Esophagus mucosa (tissue), 1 donor: ENCODE data around the gene COX5B. TPM values are rescaled to one million over a fixed set of nuclear protein-coding genes. Genes with fewer than 3 reads are reported as not detected.
"Not testable (repeated sequence)": the region's sequence is repeated elsewhere in the genome, so short reads cannot be mapped to it uniquely, and the experiment has no call there.

Experiments
- ATAC-seq: fragments of 200-7000 bp; cut with Tn5 transposase; one replicate; pipeline ENCODE4 v1.9.1; 2020
- total RNA-seq: library from RNA; stranded (reverse); gene quantifications from one replicate; pipeline ENCODE4 v1.2.4, GENCODE V29; 2023
- donor health status: DM: yes; HTN: yes; CAD: no.

The COX5B gene, protein sequence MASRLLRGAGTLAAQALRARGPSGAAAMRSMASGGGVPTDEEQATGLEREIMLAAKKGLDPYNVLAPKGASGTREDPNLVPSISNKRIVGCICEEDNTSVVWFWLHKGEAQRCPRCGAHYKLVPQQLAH
- 302 TPM for total RNA-seq

DNA sequence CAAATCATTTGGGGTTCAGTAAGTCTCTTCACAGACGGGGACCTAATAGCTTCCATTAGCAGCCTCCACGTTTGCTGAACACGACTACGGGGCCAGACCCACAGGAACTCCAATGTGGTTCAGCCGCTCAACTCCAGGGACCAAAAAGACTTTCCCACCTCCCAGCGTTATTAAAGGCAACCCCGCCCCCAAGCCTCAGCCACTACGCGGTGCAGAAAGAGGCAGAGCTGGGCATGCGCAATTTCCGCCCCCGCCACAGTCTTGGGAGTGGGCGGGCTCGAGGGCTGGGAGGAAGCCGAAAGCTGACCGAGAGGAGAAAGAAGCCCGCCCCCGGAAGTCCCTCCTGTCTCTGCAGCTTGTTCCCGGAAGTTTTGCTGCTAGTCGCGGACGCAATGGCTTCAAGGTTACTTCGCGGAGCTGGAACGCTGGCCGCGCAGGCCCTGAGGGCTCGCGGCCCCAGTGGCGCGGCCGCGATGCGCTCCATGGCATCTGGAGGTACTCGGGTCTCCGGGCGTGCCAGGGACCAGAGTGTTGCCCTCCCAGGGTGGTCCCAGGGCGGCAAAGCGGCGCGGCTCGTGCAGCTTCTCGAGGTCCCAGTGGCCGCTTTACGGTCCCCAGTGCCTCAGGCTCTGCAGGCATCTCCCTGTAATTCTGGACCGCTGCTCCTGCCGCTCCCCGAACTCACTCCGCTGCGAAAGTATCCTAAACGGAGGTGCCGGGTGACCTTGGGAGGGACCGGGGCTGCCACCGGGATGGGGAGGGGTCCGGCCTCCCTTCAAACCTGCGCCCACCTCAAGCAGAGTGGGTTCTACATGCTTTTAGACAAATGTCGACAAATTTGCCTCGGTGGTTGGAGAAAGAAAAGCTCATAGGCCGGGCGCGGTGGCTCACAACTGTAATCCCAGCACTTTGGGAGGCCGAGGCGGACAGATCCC lies at the start of gene COX5B:
Gene COX5B, plus strand, starts transcription at position 368 of the 935 bp plus-strand sequence. Its CDS starts 25 bp downstream, at position 393.
- ATAC-seq: peak; percentile 99

DNA sequence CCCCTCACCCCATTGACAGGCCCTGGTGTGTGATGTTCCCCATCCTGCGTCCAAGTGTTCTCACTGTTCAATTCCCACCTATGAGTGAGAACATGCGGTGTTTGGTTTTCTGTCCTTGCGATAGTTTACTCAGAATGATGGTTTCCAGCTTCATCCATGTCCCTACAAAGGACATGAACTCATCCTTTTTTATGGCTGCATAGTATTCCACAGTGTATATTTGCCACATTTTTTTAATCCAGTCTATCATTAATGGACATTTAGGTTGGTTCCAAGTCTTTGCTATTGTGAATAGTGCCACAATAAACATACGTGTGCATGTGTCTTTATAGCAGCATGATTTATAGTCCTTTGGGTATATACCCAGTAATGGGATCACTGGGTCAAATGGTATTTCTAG lies 49.7 kb upstream of the COX5B start:
- ATAC-seq: not testable (repeated sequence)

DNA sequence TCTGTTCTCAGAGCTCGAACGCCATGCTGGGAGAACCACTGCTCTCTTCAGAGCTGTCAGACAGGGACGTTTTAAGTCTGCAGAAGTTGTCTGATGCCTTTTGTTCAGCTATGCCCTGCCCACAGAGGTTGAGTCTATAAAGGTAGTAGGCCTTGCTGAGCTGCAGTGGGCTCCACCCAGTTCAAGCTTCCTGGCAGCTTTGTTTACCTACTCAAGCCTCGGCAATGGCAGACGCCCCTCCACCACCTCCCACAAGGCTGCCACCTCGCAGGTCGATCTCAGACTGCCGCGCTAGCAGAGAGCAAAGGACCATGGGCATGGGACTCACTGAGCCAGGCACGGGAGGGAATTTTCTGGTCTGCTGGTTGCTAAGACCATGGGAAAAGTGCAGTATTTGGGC lies 44.3 kb upstream of the COX5B start:
- not testable (repeated sequence) for ATAC-seq

DNA sequence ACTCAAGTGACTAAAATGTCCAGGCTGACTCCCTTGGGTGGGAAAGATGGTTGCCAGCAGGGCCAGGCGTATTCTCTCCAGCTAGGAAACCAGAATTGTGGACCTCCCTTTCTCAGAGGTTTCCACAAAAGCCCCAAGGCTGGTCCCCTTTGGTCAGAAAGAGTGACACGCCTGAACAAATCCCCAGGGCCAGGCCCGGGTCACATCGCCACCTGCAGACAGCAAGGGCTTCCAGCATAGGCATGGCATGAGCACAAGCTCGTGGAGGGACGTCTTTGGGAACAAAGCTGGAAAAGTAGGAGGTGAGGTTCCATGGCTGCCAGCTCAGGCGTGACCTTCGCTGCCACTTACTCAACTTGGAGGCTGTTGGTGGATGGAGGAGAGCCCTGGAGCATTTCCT lies 40.8 kb upstream of the COX5B start:
- not testable (repeated sequence) for ATAC-seq

DNA sequence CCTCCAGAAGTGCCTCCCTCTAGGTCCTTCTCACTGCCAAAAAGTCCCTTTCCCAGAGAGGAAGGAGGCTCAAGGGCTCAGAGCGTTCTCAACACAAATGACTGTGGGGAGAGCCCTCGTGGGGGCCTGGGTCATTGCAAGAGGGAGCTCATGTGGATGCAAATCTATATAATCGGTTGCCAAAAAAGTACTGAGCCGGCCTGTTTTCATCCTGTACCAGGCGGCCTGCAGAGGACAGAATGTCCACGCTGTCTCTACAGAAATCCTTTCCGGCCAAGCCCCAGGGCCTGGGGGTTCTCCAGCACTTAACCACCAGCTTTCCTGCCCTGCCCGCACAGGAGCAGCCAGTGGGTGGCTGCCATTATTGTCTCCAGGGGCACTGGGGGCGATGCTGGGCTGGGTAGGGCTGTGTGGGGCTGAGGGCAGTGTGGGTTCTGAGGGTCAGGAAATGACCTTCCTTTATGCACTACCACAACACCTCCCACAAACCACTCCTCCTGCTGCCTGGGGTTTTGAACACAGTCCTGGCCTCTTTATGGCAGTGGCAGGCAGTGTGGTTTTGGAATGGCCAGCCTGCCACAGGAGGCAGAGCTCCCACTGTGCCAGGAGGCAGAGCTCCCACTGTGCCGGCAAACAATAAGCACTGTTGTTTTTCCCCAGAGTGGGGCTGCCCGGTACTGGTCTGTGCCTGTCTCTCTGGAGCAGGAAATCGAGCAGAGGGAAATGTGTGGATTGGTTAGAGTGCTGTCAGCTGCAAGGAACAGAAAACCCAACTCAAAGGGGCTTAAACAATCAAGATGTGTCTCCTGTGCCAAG lies 40.1 kb upstream of the COX5B start:
- ATAC-seq: peak; percentile 49

DNA sequence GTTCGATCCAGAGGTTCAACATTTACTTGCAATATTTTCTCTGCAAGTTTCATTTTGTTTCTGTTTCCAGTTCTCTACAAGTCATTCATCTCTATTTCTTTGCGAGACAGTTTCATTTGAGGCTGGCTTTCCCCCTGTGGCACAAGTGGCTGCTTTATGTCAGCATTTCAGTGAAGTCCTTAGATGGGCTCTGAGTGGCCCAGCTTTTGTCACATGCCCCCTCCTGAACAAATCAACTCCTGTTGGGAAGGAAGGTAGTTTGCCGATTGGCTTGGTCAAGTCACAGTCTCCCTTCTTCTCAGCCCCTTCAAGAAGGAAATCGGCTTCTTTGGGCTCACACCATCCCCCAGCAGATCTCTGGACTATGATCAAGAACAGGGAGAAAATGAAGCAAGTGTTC lies 37.1 kb upstream of the COX5B start:
- ATAC-seq: not testable (repeated sequence)

DNA sequence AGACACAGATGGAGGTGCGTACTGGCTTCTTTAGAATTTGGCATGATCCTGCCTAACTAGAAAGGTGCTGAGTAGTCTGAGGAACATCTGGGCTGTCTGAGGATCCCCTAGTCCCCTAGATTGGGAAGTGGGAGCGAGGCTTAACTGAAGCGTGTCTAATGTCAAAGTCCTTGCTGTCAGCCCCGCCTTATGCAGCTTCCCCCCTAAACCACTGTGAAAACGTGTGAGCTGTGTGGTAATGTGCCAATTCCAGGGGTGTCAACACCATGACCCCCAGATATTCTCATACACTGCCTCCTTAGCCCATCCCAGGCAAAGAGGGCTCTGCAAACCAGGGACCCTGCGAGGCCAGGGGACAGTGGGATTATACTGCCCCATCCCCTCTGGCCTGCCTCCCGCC lies 34.0 kb upstream of the COX5B start:
- not testable (repeated sequence) for ATAC-seq

DNA sequence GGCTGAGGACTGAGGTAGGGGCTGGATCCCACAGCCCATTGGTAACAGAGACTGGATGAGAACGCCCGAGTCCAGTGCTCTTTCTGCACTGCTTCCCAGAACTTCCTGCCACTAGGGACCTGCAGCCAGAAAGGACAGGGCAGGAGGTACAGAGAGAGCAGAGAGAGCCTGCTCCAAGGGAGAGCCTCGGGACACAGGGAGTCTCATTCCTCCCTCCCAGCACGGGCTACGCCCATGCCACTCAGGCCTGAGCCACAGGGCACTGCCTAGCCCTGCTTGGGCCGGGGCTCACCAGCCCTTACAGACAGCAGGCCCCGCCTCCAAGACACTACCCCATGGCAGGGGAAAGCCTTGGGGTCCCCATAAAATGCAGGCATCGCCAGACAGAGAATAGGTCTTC lies 30.1 kb upstream of the COX5B start:
- peak; percentile 52 for ATAC-seq

DNA sequence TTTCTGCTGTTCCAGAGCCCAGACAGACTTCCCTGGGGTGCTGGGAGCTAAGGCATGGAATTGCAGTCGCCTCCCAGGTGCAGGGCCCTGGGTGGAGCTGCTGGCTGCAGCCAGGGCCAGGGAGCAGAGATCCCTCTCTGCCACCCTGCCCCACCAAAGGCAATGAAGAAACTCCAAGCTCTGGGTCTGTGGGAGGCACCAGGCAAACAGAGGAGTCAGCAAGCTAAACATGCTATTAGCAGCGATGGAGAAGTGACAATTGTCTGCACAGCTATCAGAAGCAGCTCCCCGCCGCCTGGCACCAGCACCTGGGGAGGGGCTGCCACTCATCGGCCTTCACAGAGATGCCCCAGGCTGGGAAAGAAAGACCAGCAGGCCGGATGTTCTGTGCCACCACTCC lies 28.0 kb upstream of the COX5B start:
- no peak for ATAC-seq

DNA sequence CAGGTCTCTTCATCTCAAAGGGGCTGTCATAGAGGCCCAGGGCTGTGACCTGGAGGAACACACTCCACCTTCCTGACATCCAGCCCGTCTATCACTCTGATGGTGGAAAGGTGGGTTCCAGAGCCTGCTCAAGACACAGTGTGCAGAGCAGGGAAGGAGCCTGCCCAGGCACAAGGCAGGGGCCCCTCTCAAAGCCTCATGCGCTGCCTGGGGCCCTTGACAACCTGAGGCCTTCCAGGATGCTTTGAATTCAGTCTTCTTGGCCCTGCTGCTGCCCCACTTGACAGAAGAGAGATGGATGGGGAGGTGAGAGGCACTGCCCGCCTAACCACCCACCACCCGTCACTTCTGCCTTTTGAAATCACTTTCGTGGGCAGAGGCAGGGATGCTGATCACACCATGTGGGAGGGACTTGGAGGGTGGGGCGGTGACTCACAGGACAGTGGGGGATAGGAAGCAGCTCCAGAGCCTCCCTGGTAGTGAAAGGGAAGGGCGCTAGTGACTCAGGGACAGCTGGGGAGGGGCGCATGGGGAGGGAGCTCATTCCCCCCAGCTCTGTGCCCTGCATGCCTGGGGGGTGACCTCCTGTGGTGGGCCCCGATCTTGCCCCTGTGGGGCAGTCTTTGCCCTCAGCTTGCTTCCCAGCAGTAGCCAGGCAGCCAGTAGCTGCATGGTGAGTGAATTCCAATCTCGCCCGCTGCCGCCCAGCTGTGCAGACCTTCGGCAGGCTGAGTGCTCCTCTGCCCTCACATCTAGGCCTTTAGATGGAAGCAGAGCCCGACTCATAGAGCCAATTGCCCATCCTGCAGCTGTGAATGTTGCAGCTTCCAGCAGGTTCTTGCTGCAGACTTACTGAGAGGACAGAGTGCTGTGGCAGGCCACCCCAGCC lies 26.7 kb upstream of the COX5B start:
- ATAC-seq: peak; percentile 100

DNA sequence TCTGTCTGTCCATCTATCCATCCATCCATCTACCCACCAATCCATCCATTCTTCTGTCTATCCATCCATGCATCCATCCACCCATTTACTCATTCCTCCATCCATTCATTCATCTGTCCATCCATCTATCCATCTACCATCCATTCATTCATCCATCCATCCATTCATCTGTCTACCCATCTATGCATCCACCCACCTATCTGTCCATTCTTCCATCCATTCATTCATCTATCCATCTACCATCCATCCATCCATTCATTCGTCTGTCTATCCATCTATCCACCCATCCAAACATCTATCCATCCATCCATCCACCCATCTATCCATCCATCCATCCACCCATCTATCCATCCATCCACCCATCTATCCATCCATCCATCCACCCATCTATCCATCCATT lies 25.4 kb upstream of the COX5B start:
- not testable (repeated sequence) for ATAC-seq

DNA sequence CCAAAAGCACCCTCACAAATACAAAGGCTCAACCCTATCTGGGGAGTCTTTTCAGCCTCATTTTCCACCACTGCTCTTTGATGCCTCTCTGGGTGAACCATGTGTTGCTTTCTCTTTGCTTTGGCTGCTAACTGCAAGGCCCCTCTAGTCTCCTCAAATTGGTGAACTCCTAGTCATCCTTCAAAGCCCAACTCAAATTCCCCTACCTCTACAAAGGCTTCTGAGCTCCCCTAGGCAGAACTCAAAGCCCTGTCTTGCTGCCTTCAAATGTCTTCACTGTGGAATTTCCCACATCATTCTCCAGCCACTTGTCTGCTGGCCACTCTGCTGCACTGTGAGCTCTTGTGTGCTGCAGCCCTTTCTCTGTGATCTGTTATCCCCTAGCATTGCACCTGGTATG lies 22.9 kb upstream of the COX5B start:
- ATAC-seq: not testable (repeated sequence)

DNA sequence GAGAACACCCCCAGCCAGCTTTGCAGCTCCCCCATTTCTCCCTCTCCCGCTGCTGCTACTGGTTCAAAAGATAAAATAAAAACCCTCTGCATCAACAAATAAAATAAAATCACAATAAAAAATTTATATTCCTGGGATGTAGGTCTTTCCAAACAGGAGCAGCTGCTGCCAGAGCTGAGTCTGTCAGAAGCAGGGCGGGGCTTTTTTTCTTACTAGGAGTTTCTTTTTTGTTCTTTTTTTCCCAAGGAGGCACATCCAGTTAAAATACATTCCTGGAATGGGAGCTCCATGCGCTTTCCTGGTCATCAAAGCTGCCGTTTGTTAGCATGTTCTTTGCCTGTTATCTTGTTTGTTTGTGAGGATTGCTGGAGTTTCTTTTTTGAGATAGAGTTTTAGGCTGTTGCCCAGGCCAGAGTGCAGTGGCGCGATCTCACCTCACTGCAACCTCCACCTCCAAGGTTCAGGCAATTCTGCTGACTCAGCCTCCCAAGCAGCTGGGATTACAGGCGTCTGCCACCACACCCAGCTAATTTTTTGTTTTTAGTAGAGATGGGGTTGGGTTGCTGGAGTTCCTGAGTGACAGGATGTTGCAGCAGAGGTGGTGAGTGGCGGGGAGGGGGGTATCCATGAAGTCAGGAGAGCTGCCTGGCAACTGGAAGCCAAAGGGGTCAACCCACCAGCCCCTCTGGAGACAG lies 20.4 kb upstream of the COX5B start:
- peak; percentile 62 for ATAC-seq

DNA sequence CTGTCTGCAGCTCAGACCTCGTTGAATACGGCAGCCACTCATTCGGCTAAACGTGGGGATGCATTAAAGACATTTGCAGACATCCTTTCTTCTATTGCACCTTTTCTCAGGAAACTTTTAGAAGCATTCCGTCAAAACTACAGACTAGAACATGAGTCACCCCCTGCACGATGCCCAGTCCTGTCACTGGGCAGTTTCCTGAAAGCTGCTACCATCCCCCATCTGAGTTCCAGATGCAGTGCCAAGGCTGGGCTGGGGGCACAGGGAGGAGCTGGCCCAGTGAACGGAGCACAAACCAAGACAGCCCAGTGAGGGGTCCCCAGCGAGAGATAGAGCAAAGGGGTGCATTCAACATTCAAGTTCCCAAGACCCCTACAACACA lies 19.8 kb upstream of the COX5B start:
- peak; percentile 56 for ATAC-seq

DNA sequence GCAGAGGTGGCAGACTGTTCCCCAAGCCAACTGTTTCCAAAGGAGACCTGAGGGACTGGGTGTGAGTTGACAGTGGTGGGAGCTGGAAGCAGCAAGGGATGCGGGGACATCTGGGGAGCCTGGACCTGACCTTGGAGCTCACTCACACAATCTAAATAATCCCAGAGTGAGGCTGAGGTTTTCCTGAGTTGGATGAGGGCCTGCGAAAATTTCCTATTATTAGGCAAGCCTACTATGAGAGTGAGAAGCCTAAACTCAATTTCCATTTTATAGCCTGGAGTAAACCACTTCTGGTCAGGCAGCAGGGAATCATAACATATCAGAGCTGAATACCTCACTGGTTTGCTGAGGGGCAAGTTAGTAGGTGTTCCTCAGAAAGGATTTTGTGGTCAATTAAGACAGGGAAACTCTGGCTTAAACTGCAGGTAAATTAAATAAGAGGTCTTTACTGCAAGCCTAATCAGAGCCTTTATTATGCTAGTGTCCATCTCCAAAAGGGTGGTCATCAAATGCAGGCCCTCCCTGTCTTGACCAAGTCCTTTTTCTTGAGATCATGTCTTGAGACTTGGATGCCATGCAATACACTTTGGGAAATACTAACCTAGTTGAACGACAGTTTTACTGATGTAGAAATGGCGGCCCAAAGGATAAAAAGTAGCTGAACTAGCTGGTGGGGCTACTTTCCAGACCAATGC lies 1.7 kb upstream of the COX5B start:
- ATAC-seq: no peak

DNA sequence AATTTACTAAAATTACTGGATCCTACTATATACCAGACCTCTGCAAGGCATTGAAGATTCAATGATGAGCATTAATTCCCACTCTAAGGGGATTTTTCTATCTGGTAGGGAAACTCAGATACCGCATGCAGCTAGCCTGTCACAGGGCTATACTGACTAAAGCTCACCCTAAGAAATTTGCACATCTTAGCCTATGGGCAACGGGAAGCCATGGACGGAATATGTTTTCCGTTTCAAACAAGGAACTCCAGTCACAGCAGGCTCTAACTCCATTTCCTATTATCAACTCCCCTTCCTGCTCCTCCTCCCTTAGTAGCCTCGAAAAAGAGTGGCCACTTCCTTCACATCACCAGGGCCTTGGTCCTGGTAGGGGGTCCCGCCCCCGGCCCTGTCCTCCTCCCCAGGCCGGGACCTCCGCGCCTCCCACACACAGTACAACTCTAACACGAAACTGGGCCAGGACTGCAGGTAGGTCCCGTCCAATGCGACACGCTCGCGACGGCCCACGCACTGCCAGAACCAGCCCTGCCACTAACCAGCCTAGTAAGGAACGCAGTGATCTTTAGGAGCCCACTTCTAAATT lies 659 bp upstream of the COX5B start:
- ATAC-seq: peak; percentile 70

DNA sequence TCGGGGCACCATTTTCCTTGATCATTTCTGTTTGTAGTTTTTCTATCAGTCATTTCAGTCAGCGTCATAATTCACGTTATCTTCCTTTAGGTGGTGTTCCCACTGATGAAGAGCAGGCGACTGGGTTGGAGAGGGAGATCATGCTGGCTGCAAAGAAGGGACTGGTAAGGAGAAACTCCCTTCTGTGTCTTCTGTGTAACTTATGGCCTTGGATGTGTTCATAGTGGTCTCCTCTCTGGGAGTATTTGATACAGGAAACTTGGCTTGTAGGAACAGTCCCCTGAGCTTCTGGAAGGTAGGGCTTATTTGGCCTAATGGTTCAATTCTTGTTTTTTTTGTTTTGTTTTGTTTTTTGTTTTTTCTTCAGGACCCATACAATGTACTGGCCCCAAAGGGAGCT lies 1.1 kb downstream of the COX5B start:
- ATAC-seq: no peak

DNA sequence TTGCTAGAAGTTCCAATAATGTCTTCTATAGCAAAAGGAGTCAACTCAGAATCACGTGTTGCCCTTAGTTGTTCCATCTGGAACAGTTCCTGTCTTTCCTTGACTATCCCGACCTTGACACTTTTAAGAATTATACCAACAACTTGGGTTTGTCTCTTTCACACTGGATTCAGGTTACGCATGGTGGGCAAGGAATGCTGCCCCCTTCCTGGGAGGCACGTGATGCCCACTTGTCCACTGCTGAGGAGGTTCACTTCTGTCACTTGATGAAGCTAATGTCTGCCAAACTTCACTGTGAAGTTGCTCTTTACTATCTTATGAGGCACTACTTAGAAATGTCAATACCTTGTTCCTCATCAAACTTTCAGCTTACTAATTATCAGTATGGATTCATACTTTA lies 5.3 kb downstream of the COX5B start:
- no peak for ATAC-seq

DNA sequence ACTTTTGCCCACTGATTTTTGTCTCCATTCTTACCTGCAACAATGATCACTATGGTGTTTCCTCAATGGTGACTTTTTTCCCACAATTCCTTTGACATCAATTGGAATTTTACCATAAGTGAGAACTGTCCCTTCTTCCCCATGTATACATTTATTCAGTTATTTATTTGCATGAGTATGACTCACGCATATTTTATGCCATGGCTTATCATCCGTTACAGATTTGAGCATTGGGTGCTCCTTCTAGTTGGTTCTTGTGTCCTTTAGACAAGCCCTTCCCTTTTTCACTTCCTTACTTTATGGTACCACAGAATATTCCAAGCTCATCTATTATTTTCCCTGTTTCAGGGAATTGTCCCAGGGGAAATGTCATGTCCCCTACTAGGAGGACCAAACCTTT lies 7.6 kb downstream of the COX5B start:
- ATAC-seq: no peak

DNA sequence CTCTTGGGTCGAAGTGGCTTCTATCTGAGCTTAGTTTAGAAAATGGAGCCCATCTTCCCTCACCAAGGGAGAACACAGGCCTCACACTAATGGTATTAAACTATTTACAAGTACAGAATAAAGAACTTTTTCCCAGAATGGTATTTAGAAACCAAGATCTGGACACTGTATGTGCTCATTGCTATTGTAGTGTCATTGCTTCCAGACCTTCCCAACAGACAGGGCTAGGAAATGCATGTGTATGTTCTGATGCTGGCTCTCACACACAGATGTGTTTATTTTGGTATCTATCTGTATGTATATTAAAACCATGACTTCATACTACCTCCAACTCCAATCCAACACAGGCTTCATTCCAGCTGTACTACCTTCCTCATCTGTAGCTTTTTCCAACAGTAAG lies 8.0 kb downstream of the COX5B start:
- ATAC-seq: no peak

DNA sequence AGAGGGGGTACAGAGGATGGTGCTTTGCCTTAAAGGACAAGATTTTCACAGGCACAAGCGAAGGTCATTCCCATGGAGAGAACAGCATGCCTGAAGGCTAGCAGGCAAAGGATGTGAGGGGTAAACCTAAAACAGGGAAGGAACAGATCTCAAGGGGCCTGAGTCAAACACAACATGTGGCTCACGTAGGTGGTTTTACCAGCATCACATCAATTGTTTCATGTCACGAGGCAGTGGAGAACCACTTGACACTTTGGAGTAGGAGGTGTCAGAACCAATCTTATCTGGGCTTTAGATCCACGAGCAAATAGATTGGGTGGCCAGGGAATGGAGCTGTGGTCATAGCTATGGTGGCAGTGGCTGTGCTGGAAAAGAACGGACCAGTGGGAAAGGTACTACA lies 8.4 kb downstream of the COX5B start:
- ATAC-seq: no peak
